ENCODE measurements around the gene TNC.

GRCh38 chr9:115050002-115050490 is 67.9 kb downstream of the TNC start:
- TF ChIP-seq ZBED1 (IDR thresholded peaks at IDR 0.05; ENCODE audit: borderline replicate concordance), result no peak
- TF ChIP-seq EZH2 (IDR thresholded peaks at IDR 0.05; ENCODE audit: borderline replicate concordance, control insufficient read depth, low read depth, low read length), result no peak
- no peak for TF ChIP-seq POLR2A (IDR thresholded peaks at IDR 0.05; ENCODE audit: low read depth, low read length)
- TF ChIP-seq CHD4 (IDR thresholded peaks at IDR 0.05), result no peak
- no peak for TF ChIP-seq BHLHE40 (IDR thresholded peaks at IDR 0.05; ENCODE audit: borderline replicate concordance in 1 of 2, low read depth in 2 of 2, low read length in 1 of 2)
- no peak for TF ChIP-seq NFYB (IDR thresholded peaks at IDR 0.05; ENCODE audit: insufficient read depth, low read depth, low read length)
- TF ChIP-seq FOXK2 (IDR thresholded peaks at IDR 0.05), result no peak
- no peak for TF ChIP-seq ZZZ3 (IDR thresholded peaks at IDR 0.05; ENCODE audit: control insufficient read depth, insufficient read length, low read depth)
- no peak for TF ChIP-seq RELA (IDR thresholded peaks at IDR 0.05; ENCODE audit: borderline replicate concordance, partially characterized antibody)
- no peak for TF ChIP-seq CREB1 (IDR thresholded peaks at IDR 0.05; ENCODE audit: low read depth)
- TF ChIP-seq, protein P1, sequence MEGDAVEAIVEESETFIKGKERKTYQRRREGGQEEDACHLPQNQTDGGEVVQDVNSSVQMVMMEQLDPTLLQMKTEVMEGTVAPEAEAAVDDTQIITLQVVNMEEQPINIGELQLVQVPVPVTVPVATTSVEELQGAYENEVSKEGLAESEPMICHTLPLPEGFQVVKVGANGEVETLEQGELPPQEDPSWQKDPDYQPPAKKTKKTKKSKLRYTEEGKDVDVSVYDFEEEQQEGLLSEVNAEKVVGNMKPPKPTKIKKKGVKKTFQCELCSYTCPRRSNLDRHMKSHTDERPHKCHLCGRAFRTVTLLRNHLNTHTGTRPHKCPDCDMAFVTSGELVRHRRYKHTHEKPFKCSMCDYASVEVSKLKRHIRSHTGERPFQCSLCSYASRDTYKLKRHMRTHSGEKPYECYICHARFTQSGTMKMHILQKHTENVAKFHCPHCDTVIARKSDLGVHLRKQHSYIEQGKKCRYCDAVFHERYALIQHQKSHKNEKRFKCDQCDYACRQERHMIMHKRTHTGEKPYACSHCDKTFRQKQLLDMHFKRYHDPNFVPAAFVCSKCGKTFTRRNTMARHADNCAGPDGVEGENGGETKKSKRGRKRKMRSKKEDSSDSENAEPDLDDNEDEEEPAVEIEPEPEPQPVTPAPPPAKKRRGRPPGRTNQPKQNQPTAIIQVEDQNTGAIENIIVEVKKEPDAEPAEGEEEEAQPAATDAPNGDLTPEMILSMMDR (IDR thresholded peaks at IDR 0.05 in 2 of 3, conservative IDR thresholded peaks at IDR 0.05 in 1 of 3; ENCODE audit: control insufficient read depth in 2 of 3, extremely low read depth in 1 of 3, insufficient read depth in 1 of 3, low read depth in 3 of 3, low read length in 3 of 3), result no peak
- no peak for TF ChIP-seq RFX5 (IDR thresholded peaks at IDR 0.05; ENCODE audit: low read depth, low read length)
- TF ChIP-seq NRF1 (conservative IDR thresholded peaks at IDR 0.05; ENCODE audit: low read depth, low read length), result no peak
- TF ChIP-seq REST (IDR thresholded peaks at IDR 0.05; ENCODE audit: low read depth, low read length), result no peak
